K562 (cell line): ENCODE results near the gene ZDHHC1. TPM values are rescaled to one million over a fixed set of nuclear protein-coding genes. Genes with fewer than 3 reads are reported as not detected.

Experiments used
- ATAC-seq: fragments of 200-7000 bp; cut with Tn5 transposase; 3 replicates; pipeline ENCODE4 v1.9.1; 2020; ENCODE audit warnings: moderate library complexity
- BruUV-seq: library from RNA; stranded (reverse); fragments of 400-500 nt; replicated peaks from 2 replicates; lab custom pipeline; 2021; lab: Mats Ljungman, UMichigan
- CTCF ChIA-PET: fragments of 300-600 bp; formaldehyde crosslinking; extraction: SDS; loops from one replicate; lab custom pipeline; 2021; ENCODE audit warnings: low intra/inter-chr PET ratio; lab: Yijun Ruan, JAX
- POLR2A ChIA-PET: fragments of 300-600, 350-650 bp; sonication (Branson Sonifier 250); formaldehyde crosslinking; extraction: SDS; loops from one replicate; lab custom pipeline; 2021; ENCODE audit warnings: antibody characterized with exemption, inconsistent platforms; lab: Yijun Ruan, JAX
- DNase-seq, 4 experiments: peaks; one replicate each; pipeline versions ENCODE4 v3.0.0 to v3.0.0-alpha.2; 2011 to 2018; ENCODE audit warnings: low spot score in 3 of 4, mixed read lengths in 3 of 4; ENCODE audit errors: extremely low read depth in 1 of 4
- FAIRE-seq: peaks from 2 replicates; lab custom pipeline; 2011; peaks lifted over from hg19 to GRCh38; lab: Jason Lieb, UNC
- H2AFZ ChIP-seq: 2 replicates; pipeline ENCODE4 v1.6.0; 2011; ENCODE audit warnings: low read depth, low read length, control low read depth, inconsistent platforms
- H3K27ac ChIP-seq: fragments of 200-600 bp; 3 replicates; pipeline ENCODE4 v1.8.0; 2011; ENCODE audit warnings: low read depth, mild to moderate bottlenecking, control low read depth, inconsistent platforms, low read length, moderate library complexity, mixed read lengths; ENCODE audit errors: extremely low read depth
- H3K27me3 ChIP-seq, 2 experiments: fragments of 300-600 bp in 1 of 2; 2 replicates in 1 of 2; 3 replicates in 1 of 2; pipeline versions ENCODE4 v1.6.0 to v1.8.0; 2011; ENCODE audit warnings: inconsistent platforms in 2 of 2, low read length in 2 of 2, mild to moderate bottlenecking in 1 of 2, mixed read lengths in 1 of 2, moderate library complexity in 1 of 2; ENCODE audit not compliant: control insufficient read depth in 2 of 2, insufficient read depth in 2 of 2
- H3K36me3 ChIP-seq: fragments of 300-600 bp; 3 replicates; pipeline ENCODE4 v1.8.0; 2011; ENCODE audit warnings: mild to moderate bottlenecking, low read length, inconsistent platforms; ENCODE audit not compliant: control insufficient read depth, insufficient read depth
- H3K4me1 ChIP-seq, 2 experiments: fragments of 200-600 bp in 1 of 2; replicated peaks in 1 of 2; 2 replicates in 1 of 2; 3 replicates in 1 of 2; pipeline versions ENCODE4 v1.5.1 to v1.8.0; 2011; ENCODE audit warnings: inconsistent platforms in 2 of 2, low read length in 2 of 2, mild to moderate bottlenecking in 1 of 2, mixed read lengths in 1 of 2, moderate library complexity in 1 of 2; ENCODE audit not compliant: control insufficient read depth in 2 of 2, insufficient read depth in 2 of 2
- H3K4me2 ChIP-seq: 2 replicates; pipeline ENCODE4 v1.6.1; 2011; ENCODE audit warnings: low read length, control low read depth, inconsistent platforms, mixed read lengths; ENCODE audit not compliant: insufficient read depth
- H3K4me3 ChIP-seq: fragments of 200-600 bp; sonication (generic), shearing (Covaris generic); 2 replicates; pipeline ENCODE4 v1.5.1; 2016; ENCODE audit warnings: control low read depth, inconsistent platforms
- H3K79me2 ChIP-seq: fragments of 200-600 bp; 3 replicates; pipeline ENCODE4 v1.8.0; 2011; ENCODE audit warnings: low read length, inconsistent platforms; ENCODE audit not compliant: control insufficient read depth, insufficient read depth
- H3K9ac ChIP-seq, 2 experiments: 2 replicates each; pipeline versions ENCODE4 v1.6.0 to v1.6.1; 2011; ENCODE audit warnings: low read depth in 2 of 2, low read length in 2 of 2, control low read depth in 1 of 2, inconsistent platforms in 1 of 2, mild to moderate bottlenecking in 1 of 2, mixed read lengths in 1 of 2; ENCODE audit not compliant: insufficient read depth in 1 of 2
- H3K9me1 ChIP-seq: one replicate; pipeline ENCODE4 v1.6.0; 2011; ENCODE audit warnings: inconsistent platforms, mild to moderate bottlenecking, low read length, moderate library complexity; ENCODE audit not compliant: control insufficient read depth, insufficient read depth
- H3K9me3 ChIP-seq: replicated peaks from 2 replicates; pipeline ENCODE4 v1.5.1; 2011; ENCODE audit warnings: low read depth, low read length, inconsistent platforms; ENCODE audit not compliant: control insufficient read depth, insufficient read depth
- H4K20me1 ChIP-seq: replicated peaks from 2 replicates; pipeline ENCODE4 v1.6.1; 2011; ENCODE audit warnings: low read length, inconsistent platforms, mixed read lengths; ENCODE audit not compliant: control insufficient read depth, insufficient read depth
- E2F5 ChIP-seq: sonication (generic); formaldehyde crosslinking; IDR thresholded peaks from 2 replicates; pipeline ENCODE4 v1.8.0; 2022; ENCODE audit warnings: mild to moderate bottlenecking, missing genetic modification reagents
- POLR2H ChIP-seq: IDR thresholded peaks from 2 replicates; pipeline ENCODE4 v1.6.1; 2016; ENCODE audit warnings: missing genetic modification characterization, low read depth, mild to moderate bottlenecking, control low read depth, missing compliant biosample characterization, moderate library complexity
- SRSF3 ChIP-seq: fragments of 200-400 bp; formaldehyde crosslinking; IDR thresholded peaks from 2 replicates; pipeline ENCODE4 v1.6.1; 2016; ENCODE audit warnings: mild to moderate bottlenecking, low read length, moderate library complexity; ENCODE audit not compliant: insufficient read depth
- WGBS: fragments of 100-300 bp; shearing (Covaris generic); methylation state at CpG from one replicate; pipeline ENCODE4 v1.1.6; 2016; ENCODE audit warnings: low coverage, mixed read lengths; ENCODE audit not compliant: insufficient coverage; ENCODE audit errors: missing lambda C conversion rate; 5-methylcytosine and 5-hydroxymethylcytosine counted together
- in situ Hi-C: fragments of 300-500 bp; cut with MboI; formaldehyde crosslinking; loops from 4 replicates; pipeline ENCODE4 v1.15.0; 2018; ENCODE audit warnings: inconsistent platforms, mixed read lengths
- intact Hi-C: fragments of 100-400 bp; cut with micrococcal nuclease; formaldehyde crosslinking; loops from 2 replicates; pipeline ENCODE4 v1.14.2; 2022
- polyA plus RNA-seq, 8 experiments: library from polyadenylated mRNA; depleted of rRNA in 4 of 8; stranded (reverse) in 5 of 8; unstranded in 3 of 8; fragments of >200 nt; fragmentation: Nextera tagmentation in 2 of 8; fragmentation: Illumina TruSeq in 1 of 8; extraction: Ambion mirVana in 2 of 8; extraction: Trizol in 1 of 8; gene quantifications; 2 replicates each; pipeline versions ENCODE4 v1.2.1 to v1.2.3, GENCODE V29; 2011 to 2014; ENCODE audit warnings: inconsistent platforms in 1 of 8, missing spikeins in 1 of 8
- total RNA-seq, 7 experiments: library from RNA; depleted of rRNA in 6 of 7; stranded (reverse); fragments of >200 nt in 6 of 7; fragmentation: Illumina TruSeq in 2 of 7; extraction: Trizol in 2 of 7; gene quantifications; 2 replicates each; pipeline versions ENCODE4 v1.2.1 to v1.2.3, GENCODE V29; 2011 to 2021; ENCODE audit warnings: low replicate concordance in 1 of 7

ZDHHC1 gene
- total and polyA plus RNA-seq, 9 of the 15 experiments (the other 6 are each of a cell fraction or from before 2014, with no cell fraction given) = 0.06 to 0.77 (median 0.25) TPM; not detected in 4

GRCh38 chr16:67409631-67410030 is 6.6 kb downstream of the ZDHHC1 start:
- Histone ChIP-seq H3K9ac (no peak overlapping the region), H2AFZ (no peak overlapping the region), H3K9me3 (no peaks in the 10 kb centered on the region), H3K27me3 (peaks cover 44 to 81% of the 10 kb centered on the region in 2 experiments), H3K4me1 (peaks cover 0 to 4% of the 10 kb centered on the region in 2 experiments; a peak in 2 of 5 replicates), H4K20me1 (0 out of 2 replicates have a peak, but pooled peaks cover 4% of the 10 kb centered on the region), H3K36me3 (no peaks in the 10 kb centered on the region), H3K4me2 (no peak overlapping the region), H3K4me3 (no peak overlapping the region), H3K79me2 (no peaks in the 10 kb centered on the region)
- under 1% methylated on average over 8 of the region's 9 CpGs for WGBS
- DNase-seq (no peak), ATAC-seq (no peak), FAIRE-seq (no peak)
- in situ Hi-C loops = loop anchor here (25.0 kb wide), 1 partner anchor 447 kb away; the partner anchor contains the start of gene CES3
- intact Hi-C loops = loop anchor here (10.0 kb wide), 2 partner anchors 45 to 395 kb away; no protein-coding TSS in a partner anchor
- no TSS peak for BruUV-seq
- no peak for TF ChIP-seq E2F5 (CRISPR knock-in tag)
- no peak for TF ChIP-seq SRSF3
- TF ChIP-seq POLR2H (tag) = no peak
- TF ChIP-seq, all 486 proteins: peak for 0
- Histone ChIP-seq H3K27ac (no peak overlapping the region), H3K9me1 (no peaks in the 10 kb centered on the region)
- ChIA-PET CTCF (no interaction called here), POLR2A (no interaction called here)
